ENCODE measurements around the gene ADM5. TPM values are rescaled to one million over a fixed set of nuclear protein-coding genes. Genes with fewer than 3 reads are reported as not detected.
A peak's percentile ranks its signal among the peaks of the same experiment; 100 is the strongest.

The ADM5 gene
- polyA plus RNA-seq, 1 donor = 0.99 TPM

DNA sequence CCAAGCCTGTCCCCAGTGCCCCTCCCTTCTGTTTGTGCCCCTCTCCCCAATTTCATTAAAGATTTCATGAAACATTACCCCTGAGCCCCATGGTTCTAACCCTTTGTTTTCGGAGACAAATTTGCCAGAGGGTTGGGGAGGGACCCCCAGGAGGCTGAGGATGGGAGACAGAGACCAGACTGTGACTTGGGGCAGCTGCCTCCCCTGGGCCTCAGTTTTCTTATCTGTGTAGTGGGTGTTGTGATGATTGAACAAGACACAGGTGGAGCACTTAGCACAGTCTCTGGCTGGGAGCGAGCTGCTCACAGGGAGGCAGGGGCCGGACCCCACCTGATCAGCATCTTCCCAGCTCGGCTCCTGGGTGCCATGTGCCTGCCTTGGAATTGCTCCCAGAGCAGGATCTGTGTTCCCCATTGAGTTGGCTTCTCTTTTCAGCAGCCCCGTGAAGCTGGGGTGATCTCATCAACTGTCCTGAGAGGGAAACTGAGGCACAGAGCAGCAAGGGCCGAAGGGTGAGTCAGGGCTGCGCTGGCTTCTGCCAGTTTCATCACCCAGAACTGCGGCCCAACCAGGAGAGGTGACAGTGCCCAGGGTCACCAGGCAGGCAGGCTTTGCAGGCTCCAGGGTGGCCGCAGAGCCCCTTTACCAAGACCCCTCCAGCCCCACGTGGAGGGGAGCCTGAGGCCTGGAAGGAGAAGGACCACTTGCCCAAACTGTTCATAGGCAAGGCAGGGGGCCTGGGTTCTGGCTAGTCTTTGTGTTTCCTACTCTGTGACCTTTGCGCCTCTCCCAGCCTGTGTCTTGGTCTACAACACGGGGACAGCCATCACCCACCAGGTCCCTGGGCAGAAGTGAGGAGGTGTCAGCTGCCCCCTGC lies 30.6 kb upstream of the ADM5 start:
- no peak for DNase-seq (ENCODE audit: low read depth)

- no peak for DNase-seq (ENCODE audit: low read depth)
Measured at GRCh38 chr19:49660338-49660961, 28.9 kb upstream of the ADM5 start.

DNA sequence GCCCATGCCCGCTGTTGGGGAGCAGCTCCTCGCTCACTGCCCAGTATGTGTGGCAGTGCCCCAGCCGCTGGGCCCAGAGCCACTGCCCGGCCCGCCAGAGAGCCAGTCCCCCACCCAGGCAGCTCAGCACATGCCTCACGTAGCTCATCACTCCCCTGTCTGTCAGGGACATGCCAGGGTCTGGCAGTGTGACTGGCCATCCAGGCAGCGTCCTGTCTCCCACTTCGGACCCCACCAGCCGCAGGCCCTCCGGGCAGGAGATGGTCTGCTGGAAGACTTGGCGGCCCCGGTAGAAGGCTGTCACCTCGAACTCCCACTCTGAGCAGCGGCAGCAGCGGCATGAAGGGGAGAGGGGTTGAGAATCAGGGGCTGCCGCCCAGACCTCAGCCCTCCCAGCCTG lies 27.4 kb upstream of the ADM5 start:
- no peak for DNase-seq (ENCODE audit: low read depth)

DNA sequence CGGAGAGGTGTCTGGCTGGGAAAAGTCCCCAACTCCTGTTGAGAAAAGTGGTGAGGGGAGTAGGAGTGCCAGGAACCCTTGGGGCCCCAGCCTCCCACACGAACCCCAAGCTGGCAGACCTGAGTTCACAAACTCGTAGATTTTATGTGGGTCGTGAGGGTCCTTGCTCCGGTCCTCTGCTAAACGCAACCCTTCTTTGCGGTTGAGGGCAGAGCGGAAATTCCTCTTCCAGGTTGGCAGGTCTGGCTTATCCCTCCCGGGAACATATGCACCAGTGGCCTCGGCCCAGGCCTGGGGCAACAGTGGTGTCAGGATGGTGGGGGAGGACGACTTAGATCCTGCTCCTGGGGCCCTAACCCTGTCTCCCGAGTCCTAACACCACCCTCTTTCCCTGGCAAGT lies 26.2 kb upstream of the ADM5 start:
- DNase-seq (ENCODE audit: low read depth) = no peak

DNA sequence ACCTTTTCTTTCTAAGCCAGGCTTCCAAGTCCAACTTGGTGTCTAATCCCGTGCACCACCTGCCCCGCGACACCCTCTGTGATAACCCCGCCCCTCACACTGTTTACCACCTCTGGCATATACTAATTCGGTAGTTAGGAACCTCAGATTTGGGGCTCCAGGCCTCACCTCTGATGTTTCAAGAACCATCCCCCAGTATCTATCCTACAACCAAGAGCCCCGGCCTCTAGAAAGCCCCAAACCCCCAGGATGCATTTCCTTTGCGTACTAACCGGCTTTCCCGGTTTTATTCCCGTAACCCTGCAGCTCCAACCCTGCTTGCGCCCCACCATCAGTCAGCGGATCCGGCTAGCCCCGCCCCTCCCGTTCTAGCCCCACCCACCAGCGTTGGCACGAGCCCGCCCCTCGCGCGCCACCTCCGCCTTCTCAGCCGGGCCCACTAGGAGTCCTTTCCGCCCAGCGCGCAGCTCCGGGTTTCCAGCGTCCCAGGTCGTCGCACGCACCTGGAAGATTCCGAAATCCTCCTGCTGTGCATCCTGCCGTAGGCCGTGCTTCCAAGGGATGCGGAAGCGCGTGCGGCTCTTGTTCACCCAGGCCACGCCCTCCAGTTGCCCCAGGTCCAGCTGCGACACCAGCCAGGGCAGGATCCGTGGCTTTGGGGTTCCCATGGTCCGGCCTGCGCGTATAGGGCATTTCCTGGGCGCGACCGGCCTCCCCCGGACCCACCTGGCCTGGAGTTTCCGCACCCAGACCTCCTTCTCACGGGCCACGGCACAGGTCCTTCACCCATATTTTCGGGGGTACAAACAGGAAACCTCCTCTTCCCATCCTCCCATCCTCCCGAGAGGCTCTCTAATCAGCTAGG lies 25.0 kb upstream of the ADM5 start:
- no peak for DNase-seq (ENCODE audit: low read depth)

- no peak for DNase-seq (ENCODE audit: low read depth)
Measured at GRCh38 chr19:49665036-49665350, 24.4 kb upstream of the ADM5 start.

- peak; percentile 94 for DNase-seq (ENCODE audit: low read depth)
Measured at GRCh38 chr19:49665351-49666119, 23.9 kb upstream of the ADM5 start, which contains the start of the genes BCL2L12 and IRF3. Gene BCL2L12 (plus strand): TSS chr19:49665933. CDS start chr19:49666693, 760 bp downstream. Gene IRF3 (minus strand): TSS chr19:49665857. CDS start chr19:49664838, 1,019 bp downstream.

- DNase-seq (ENCODE audit: low read depth) = no peak
Measured at GRCh38 chr19:49666120-49666444, 23.3 kb upstream of the ADM5 start.

- DNase-seq (ENCODE audit: low read depth) = no peak
Measured at GRCh38 chr19:49667473-49667872, 21.9 kb upstream of the ADM5 start.

GRCh38 chr19:49669516-49669915 lies 19.9 kb upstream of the ADM5 start:
- no peak for DNase-seq (ENCODE audit: low read depth)

DNA sequence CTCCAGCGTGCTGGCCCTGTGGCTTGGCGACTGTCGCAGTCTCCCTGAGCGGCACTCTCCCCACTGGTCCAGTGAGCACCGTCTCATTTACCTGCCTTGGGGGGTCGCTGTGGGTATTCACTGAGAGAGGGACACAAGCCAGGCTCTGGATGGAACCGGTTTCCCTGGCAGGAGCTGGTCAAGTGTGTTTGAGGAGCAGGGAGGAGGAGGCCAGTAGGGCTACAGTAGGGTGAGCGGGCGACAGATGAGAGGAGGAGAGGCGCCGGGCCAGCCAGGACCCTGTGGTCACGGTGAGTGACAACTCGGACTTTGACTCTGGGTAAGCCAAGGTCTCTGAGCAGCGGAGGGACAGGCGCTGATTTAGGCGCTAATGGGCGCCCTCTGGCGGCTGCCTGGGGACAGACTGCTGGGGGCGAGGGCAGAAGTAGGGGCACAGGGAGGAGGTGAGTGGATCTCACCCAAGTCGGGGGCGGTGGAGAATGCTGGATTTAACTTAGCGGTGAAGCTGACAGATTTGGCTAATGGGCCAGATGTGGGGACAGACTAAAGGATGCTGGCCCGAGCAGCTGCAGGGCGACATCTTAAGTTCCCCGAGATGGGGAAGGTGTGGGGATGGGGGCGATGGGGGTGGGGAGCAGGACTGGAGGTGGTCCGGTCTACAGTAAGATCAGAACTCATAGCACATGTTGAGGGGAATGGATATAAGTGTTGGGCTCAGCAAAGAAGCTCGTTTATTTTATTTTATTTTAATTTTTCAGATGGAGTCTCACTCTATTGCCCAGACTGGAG lies 17.1 kb upstream of the ADM5 start:
- DNase-seq (ENCODE audit: low read depth) = no peak

DNA sequence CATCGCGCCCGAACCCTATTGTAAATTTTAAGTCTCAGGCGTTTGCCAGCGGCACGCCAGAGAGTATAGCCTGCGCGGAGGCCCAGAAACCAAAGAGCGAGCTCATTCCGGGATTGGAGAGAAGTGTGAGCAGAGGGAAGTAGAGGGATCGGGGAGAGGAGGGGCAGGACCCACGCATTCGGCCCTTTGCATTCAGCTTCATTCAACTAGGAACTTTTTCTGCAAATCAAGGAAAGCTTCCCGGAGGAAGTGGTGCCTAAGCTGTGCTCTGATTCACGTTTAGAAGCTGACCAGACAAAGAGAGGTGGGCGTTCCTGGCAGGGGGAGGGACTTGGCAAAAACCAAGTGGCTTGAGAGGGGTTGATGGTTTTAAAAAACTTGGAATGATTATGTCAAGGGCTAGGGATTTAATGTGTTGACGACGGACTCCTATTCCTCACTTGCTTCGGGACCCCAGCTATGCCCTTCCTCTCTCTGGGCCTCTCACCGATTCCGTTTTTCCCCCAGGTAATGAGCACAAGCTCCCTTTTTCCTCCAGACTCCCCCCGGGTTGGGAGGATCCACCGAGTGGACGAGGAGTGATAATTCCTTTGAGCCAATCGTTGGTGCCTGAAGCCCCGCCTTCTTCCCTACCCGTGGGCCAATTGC lies 13.1 kb upstream of the ADM5 start:
- peak; percentile 88 for DNase-seq (ENCODE audit: low read depth)

DNA sequence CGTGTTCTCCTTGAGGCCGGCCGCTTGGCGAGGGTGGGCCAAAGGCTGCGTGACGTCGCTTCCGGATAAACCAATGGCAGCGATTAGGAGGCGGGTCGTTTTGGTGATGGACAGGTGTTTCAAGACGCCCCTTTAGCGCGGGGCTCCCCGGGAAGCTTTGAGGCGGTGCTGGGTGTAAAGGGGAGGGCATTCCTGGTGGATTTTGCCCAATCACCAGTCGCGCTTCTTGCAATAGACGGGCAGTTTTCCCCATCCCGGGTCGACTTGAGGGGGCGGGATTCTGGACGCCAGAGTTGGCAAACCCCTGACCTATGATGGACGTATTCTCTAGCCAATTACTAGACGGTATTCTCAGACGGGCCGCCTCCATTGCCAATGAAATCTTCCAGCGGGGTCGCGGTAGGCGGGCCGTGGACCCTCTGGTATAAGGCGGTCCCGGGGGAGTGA lies 12.6 kb upstream of the ADM5 start:
- peak; percentile 100 for DNase-seq (ENCODE audit: low read depth)

DNA sequence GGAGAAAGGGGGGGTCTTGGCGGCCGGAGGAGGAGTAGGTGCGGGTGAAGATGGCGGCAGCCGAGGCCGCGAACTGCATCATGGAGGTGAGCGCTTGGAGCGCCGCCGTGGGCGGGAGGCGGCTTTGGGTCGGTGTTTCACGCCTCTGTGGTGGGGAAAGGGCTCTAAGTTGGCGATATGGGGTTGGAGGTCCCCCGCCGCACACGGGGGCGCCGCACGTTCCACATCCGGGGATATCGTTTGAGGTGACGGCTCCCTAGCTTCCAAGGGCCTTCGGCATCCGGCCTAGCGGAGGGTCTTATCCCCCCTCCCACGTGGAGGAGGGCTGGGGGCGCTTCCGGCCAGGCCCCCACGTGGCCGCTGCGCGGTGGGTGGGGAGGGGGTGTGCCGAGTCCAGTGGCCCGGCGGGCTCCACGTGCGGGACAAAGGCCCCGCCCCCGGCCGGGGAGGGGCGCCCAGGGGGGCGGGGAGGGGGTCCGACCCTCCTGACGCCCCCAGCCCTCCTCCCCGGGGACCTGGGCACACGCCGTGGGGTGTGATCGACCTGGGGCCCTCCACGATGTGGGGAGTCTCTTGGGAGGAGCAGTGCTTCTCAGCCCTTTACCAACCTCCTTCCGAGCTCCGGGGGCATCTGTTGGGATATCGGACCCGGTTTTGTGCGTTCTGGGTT lies 12.0 kb upstream of the ADM5 start, which contains the start of gene PRMT1:
Gene PRMT1, plus strand, starts transcription at position 41 of the 670 bp plus-strand sequence. Its CDS starts 10 bp downstream, at position 51.
- no peak for DNase-seq (ENCODE audit: low read depth)

DNA sequence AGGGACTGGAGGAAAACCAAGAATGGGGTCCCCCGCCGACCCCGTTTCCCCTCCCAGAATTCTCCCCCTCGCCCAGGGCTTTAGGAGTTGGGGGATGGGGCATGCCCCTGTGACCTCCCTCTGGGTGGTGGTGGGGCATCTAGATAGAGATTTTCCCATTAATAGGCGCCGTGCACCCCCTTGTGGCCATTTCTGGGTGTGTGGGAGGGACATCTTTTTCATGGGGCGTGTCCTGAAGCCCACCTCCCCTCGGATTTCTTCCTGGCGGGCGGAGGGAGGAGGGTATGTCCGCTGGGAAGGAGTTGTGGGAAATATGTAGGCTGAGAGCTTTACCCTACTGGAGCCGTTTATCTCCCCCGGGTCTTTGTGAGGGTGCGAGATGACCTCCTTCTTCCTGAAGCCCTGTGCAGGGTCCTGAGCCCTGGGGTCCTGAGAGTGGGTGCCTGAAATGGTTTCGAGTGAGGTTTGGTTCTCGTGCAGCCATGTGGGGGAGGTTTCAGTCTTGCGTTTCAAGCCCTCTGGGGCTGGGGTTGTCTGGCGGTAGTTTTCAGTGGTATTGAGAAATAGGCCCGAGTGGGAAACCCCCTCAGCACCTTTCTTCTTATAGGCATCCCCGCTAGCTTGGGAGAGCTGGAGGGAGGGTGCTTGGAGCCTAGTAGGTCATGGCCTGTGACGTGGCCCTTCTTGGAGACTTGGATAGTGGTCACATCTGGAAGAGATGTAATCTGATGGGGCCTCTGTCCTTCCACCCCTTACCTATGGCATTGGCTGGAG lies 11.3 kb upstream of the ADM5 start:
- no peak for DNase-seq (ENCODE audit: low read depth)

GRCh38 chr19:49678985-49679770 lies 10.2 kb upstream of the ADM5 start:
- no peak for DNase-seq (ENCODE audit: low read depth)

- no peak for DNase-seq (ENCODE audit: low read depth)
Measured at GRCh38 chr19:49679771-49680413, 9.5 kb upstream of the ADM5 start.
